HG03045 (cell line): ENCODE results near the gene MAP1B.

Experiments
- ATAC-seq: cut with Tn5 transposase; IDR thresholded peaks from one replicate; pipeline ENCODE4 v1.9.1; 2021; ENCODE audit warnings: mild to moderate bottlenecking, moderate library complexity; ENCODE audit not compliant: unreplicated experiment

The MAP1B gene

DNA sequence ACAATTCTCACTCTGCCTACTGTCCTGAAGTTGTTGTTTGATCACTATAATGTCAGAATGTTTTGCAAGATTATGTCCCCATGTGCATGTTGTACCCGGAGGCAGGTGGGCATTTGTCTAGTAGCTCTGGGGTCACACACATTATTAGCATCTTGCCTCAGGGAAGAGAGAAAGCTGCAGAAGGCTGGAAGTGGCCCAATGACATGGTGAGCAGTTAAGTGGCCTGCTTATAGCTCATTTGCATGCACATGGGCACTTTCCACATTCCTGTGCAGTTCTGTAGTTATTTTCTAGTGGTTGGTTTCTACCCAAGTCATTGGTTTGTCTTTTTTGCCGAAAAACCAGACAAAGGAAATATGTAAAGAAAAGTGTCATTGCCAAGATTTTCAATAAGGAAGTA, 80.9 kb downstream of the MAP1B start:
- no peak for ATAC-seq

GRCh38 chr5:72189146-72189545, 81.9 kb downstream of the MAP1B start:
- no peak for ATAC-seq

GRCh38 chr5:72191404-72191803, 84.1 kb downstream of the MAP1B start:
- ATAC-seq = no peak

DNA sequence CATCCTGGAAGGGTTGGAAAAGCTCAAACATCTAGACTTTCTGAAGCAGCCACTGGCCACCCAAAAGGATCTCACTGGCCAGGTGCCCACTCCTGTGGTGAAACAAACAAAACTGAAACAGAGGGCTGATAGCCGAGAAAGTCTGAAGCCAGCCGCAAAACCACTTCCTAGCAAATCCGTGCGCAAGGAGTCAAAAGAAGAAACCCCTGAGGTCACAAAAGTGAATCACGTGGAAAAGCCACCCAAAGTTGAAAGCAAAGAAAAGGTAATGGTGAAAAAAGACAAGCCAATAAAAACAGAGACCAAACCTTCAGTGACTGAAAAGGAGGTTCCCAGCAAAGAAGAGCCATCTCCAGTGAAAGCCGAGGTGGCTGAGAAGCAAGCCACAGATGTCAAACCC, 87.6 kb downstream of the MAP1B start:
- peak; percentile 92 for ATAC-seq

DNA sequence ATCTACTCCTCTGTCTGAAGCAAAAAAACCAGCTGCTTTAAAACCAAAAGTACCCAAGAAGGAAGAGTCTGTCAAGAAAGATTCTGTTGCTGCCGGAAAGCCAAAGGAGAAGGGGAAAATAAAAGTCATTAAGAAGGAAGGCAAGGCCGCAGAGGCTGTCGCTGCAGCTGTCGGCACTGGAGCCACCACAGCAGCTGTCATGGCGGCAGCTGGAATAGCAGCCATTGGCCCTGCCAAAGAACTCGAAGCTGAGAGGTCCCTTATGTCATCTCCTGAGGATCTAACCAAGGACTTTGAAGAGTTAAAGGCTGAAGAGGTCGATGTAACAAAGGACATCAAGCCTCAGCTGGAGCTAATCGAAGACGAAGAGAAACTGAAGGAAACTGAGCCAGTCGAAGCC, 88.3 kb downstream of the MAP1B start:
- ATAC-seq = no peak

GRCh38 chr5:72197393-72197792, 90.1 kb downstream of the MAP1B start:
- no peak for ATAC-seq

DNA sequence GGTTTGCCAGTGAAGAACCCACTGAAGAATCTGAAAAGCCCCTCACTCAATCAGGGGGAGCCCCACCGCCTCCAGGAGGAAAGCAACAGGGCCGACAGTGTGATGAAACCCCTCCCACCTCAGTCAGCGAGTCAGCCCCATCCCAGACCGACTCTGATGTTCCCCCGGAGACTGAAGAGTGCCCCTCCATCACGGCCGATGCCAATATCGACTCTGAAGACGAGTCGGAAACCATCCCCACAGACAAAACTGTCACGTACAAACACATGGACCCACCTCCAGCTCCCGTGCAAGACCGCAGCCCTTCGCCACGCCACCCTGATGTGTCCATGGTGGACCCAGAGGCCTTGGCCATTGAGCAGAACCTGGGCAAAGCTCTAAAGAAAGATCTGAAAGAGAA, 92.4 kb downstream of the MAP1B start:
- ATAC-seq = no peak

- no peak for ATAC-seq
These were observed 95.1 kb downstream of the MAP1B start for GRCh38 chr5:72202331-72202825.

DNA sequence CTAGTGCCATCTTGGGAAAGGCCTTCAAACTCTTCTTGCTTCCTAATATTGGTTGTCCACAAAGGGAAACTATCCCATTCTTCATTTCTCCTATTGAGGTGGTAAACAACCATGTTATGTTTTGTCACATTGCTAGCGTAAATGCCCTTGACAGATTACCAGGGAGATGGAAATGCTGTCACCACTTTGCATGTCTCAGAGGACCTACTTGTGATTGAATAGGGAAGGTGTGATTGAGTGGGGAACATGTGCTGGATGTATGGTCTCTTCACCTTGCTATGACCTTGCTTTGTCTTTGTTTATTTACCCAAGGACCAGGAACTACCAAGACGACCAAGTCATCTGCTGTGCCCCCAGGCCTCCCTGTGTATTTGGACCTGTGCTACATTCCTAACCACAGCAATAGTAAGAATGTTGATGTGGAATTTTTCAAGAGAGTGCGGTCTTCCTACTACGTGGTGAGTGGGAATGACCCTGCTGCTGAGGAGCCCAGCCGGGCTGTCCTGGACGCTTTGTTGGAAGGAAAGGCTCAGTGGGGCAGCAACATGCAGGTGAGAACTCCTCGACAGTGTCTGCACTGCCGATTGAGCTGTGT, 96.1 kb downstream of the MAP1B start:
- no peak for ATAC-seq

DNA sequence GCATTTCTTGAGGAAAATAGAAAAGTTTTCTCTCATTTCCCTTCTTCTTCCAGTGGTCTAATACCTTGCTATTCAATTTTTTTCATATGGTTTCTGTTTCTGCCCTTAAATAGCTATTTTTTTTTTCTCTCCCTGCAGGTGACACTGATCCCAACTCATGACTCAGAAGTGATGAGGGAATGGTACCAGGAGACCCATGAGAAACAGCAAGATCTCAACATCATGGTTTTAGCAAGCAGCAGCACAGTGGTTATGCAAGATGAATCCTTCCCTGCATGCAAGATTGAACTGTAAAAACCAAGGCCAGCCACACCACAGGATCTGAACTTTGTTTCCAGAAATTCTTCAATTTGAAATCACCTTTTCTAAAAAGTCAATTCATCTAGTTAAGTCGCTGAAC, 97.7 kb downstream of the MAP1B start:
- no peak for ATAC-seq

GRCh38 chr5:72205431-72206009, 98.2 kb downstream of the MAP1B start:
- ATAC-seq = no peak

GRCh38 chr5:72206160-72206559, 98.9 kb downstream of the MAP1B start:
- ATAC-seq = no peak

DNA sequence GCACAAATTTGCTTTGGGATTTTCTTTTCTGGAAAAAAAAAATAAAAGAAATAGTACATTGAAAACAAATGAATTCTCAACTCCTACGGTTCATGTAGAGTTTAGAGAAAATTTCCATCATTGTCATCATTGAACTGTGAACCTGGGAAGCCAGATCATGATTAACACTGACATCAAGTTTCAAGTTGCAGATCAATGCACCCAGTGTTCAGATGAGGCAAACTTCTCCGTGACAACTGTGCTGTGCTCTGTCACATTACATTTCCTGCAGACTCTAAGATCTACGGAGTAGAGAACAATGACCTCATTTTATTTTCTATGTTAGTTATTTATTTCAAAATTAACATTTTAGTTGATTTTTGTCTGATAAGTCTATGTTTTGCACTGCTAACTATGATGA, 99.7 kb downstream of the MAP1B start:
- no peak for ATAC-seq

DNA sequence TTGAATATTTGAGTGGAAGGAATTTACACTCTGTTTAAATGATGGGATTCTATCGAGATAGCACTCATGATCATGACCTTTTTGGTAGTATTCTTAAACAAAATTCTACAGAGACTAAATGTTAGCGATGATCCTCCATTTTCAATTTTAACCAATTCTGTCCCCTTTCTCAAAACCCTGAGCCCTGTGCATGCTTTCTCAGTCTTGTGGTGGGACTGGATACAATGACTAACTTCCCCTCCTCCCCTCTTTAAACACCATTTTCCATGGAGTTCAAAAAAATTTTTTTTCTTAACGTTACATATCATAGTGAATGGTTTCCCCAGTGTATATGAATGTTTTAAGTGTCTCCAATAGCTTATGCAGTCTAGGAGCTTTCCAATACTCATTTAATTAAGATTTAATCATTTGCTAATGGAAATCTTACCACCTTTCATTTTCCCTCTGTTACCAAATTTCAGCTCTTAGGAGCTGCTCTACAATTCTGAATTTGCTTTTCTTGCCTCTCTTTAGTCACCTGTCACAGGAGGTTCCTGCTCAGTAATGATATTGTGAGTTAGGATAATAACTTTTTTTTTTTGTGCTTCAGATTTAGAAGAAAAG, 101.2 kb downstream of the MAP1B start:
- no peak for ATAC-seq

DNA sequence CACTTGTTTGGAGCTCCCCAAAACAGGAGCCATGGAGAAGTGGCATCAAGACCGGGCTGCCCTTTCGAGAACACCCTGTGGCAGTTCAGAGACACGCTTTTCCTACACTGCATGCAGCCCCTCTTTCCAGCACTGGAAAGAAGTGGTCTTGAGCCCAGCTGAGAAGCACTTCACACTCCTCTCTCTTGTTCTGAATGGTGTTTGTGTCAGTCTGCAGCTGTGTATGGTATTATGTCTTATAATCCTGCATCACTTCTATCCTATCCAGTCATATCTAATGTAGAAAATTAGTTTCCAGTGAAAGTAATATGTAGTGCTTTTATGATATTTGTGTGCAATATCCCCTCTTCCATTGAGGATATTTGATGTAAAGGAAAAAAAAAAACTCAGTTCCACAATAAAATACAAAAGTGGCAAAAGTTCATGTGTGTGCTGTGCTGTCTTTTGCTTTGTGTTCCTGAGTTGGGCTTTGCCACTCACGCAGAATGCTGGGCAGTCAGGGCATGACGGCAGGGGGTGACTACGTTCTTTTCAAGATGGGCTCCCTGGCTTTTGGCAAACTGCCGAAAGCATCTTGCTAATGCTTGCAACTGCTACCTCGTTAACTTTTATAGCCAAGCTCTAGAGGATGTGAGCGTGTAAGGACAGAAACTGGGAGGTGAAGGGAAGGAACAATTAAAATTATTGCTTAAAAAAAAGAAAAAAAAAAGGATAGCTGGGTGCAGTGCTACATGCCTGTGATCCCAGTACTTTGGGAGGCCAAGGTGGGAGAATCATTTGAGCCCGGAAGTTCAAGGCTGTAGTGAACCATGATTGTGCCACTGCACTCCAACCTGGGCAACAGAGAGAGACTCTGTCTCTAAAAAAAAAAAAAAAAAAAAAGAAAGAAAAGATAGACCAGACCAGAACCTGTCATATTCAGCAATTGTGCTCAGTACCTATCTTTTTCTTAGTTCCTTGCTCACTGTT, 102.2 kb downstream of the MAP1B start:
- no peak for ATAC-seq

GRCh38 chr5:72210888-72211678, 103.8 kb downstream of the MAP1B start:
- ATAC-seq = no peak

DNA sequence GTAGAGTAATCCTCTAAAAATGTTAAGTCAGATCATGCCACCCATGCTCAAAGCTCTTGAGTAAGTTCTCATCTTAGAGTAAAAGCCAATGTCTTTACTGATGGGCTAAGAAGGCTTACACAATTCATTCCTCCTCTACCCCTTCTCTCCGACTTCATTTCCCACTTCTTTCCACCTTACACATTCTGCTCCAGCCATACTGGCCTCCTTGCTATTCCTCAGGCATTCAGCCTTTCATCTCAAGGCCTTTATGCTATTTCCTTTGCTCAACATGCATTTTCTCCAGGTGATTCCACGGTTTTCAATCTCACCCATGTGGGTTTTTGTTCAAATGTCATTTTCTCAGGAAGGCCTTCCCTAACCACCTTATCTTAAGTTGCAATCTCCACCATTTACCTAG, 104.9 kb downstream of the MAP1B start:
- ATAC-seq = no peak

DNA sequence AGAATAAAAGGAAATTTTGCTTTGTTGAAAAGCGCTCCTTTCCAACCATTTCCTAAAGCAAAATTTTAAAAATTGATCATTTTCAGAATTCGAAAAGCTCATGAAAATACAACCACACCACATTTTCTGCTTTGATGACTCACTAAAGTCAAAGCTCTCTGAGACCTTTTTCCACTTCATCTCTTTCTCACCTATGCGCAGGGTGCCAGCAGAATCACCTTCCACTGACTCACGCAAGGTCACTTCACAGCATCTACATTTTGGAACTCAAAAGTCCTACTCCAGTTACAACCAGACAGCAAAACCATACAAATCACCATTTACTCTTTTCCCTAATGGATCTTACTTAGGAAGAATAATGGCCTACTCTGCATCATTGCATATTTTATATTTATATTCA, 106.2 kb downstream of the MAP1B start:
- ATAC-seq = no peak

- no peak for ATAC-seq
These were observed 106.9 kb downstream of the MAP1B start for GRCh38 chr5:72214168-72214567.

GRCh38 chr5:72216756-72217155, 109.5 kb downstream of the MAP1B start:
- no peak for ATAC-seq

GRCh38 chr5:72221099-72221498, 113.8 kb downstream of the MAP1B start:
- no peak for ATAC-seq
